ENCODE results near the gene CEMIP.

GRCh38 chr15:80940851-80941250 is 161.7 kb downstream of the CEMIP start:
- no peak for TF ChIP-seq CTCF (IDR thresholded peaks at IDR 0.05)
- no peak for TF ChIP-seq POLR2A (IDR thresholded peaks at IDR 0.05)
- no peak for TF ChIP-seq EP300 (IDR thresholded peaks at IDR 0.05)
